ENCODE data around the gene PBX3.

- TF ChIP-seq, protein P1, sequence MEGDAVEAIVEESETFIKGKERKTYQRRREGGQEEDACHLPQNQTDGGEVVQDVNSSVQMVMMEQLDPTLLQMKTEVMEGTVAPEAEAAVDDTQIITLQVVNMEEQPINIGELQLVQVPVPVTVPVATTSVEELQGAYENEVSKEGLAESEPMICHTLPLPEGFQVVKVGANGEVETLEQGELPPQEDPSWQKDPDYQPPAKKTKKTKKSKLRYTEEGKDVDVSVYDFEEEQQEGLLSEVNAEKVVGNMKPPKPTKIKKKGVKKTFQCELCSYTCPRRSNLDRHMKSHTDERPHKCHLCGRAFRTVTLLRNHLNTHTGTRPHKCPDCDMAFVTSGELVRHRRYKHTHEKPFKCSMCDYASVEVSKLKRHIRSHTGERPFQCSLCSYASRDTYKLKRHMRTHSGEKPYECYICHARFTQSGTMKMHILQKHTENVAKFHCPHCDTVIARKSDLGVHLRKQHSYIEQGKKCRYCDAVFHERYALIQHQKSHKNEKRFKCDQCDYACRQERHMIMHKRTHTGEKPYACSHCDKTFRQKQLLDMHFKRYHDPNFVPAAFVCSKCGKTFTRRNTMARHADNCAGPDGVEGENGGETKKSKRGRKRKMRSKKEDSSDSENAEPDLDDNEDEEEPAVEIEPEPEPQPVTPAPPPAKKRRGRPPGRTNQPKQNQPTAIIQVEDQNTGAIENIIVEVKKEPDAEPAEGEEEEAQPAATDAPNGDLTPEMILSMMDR (IDR thresholded peaks at IDR 0.05; ENCODE audit: insufficient read depth, low read length, poor library complexity, severe bottlenecking), result no peak
- TF ChIP-seq EZH2phosphoT487 (conservative IDR thresholded peaks at IDR 0.05; ENCODE audit: low read length), result no peak
These were observed 39.7 kb upstream of the PBX3 start for GRCh38 chr9:125707472-125707804.
